BE2C (cell line): Measurements from ENCODE around the gene ECHS1.

Experiments used
- DNase-seq: peaks from one replicate; pipeline ENCODE4 v3.0.0-alpha.2; 2020
- H3K27me3 ChIP-seq: fragments of 250-450 bp; sonication (Bioruptor Pico); 2 replicates; pipeline ENCODE4 v1.5.1; 2020; ENCODE audit warnings: mild to moderate bottlenecking
- H3K36me3 ChIP-seq: fragments of 250-450 bp; sonication (Bioruptor Pico); 2 replicates; pipeline ENCODE4 v1.5.1; 2020; ENCODE audit warnings: mild to moderate bottlenecking
- H3K4me1 ChIP-seq: fragments of 250-450 bp; sonication (Bioruptor Pico); 2 replicates; pipeline ENCODE4 v1.5.1; 2020
- H3K4me3 ChIP-seq: 2 replicates; pipeline ENCODE4 v1.5.1; 2011; ENCODE audit warnings: low read depth, low read length
- H3K9me3 ChIP-seq: fragments of 250-450 bp; sonication (Bioruptor Pico); 2 replicates; pipeline ENCODE4 v1.5.1; 2020
- TF ChIP-seq, protein P1 (sequence below): IDR thresholded peaks from 2 replicates; pipeline ENCODE4 v1.5.1; 2012; ENCODE audit warnings: mild to moderate bottlenecking, low read depth, low read length

The ECHS1 gene

GRCh38 chr10:133329491-133330202, 43.5 kb downstream of the ECHS1 start:
- Histone ChIP-seq H3K9me3 (no peaks in the 10 kb centered on the region), H3K4me3 (peak overlapping the region; percentile 24; the same call in 1 of the 2 replicates), H3K36me3 (no peaks in the 10 kb centered on the region), H3K27me3 (peaks cover 40% of the 10 kb centered on the region), H3K4me1 (no peaks in the 10 kb centered on the region)
- TF ChIP-seq, protein P1, sequence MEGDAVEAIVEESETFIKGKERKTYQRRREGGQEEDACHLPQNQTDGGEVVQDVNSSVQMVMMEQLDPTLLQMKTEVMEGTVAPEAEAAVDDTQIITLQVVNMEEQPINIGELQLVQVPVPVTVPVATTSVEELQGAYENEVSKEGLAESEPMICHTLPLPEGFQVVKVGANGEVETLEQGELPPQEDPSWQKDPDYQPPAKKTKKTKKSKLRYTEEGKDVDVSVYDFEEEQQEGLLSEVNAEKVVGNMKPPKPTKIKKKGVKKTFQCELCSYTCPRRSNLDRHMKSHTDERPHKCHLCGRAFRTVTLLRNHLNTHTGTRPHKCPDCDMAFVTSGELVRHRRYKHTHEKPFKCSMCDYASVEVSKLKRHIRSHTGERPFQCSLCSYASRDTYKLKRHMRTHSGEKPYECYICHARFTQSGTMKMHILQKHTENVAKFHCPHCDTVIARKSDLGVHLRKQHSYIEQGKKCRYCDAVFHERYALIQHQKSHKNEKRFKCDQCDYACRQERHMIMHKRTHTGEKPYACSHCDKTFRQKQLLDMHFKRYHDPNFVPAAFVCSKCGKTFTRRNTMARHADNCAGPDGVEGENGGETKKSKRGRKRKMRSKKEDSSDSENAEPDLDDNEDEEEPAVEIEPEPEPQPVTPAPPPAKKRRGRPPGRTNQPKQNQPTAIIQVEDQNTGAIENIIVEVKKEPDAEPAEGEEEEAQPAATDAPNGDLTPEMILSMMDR = peak; percentile 87
- DNase-seq = peak; percentile 89

DNA sequence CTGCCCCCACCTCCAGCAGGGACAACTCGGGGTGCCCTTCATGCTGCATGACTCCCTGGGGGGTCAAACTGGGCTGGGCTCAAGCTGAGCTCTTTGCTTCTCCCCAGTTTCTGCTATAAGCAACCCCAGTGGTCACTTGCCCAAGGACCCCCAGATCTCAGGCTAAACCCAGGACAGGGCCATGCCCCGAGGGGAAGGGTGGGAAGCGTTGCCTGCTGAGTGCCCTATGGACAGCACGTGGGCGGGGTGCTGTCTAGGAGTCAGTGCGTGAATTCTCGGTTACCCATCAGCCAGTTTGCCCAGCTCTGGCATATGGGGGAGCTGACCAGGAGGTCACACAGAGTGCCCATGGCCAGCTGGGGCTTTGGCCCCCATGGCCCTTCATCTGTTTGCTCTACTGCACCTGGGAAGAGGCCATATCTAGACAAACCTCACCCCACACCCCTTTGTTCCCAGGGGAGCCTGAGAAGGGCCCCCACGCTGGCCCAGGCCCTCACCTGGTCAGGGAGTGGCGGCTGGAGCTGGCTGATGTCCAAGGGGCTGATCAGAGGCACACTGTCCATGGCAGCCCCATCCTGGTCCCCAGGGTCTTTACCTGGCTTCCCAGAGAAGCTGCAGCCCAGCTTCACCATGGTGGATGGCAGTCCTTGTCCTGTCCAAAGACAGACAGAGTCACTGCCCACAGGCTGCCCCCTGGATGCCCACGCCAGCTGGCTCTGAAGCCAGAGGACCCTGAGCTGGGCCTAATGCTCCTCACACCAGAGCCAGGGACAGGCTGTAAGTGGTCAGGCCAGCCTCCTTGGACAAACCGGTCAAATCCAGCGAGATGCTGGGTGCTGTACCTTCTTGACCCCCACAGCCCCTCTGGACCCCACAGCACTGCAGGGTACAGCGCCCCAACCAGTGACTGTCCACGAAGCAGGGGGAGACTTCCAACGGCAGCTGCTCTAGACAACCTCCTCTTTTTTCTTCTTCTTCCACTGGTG, 44.5 kb downstream of the ECHS1 start:
- Histone ChIP-seq H3K4me1 (no peaks in the 10 kb centered on the region), H3K9me3 (no peaks in the 10 kb centered on the region), H3K4me3 (no peak overlapping the region), H3K36me3 (no peaks in the 10 kb centered on the region), H3K27me3 (peaks cover 37% of the 10 kb centered on the region)
- no peak for DNase-seq
- TF ChIP-seq, protein P1 = no peak

- peaks cover 36% of the 10 kb centered on the region for H3K27me3 ChIP-seq
- no peaks in the 10 kb centered on the region for H3K9me3 ChIP-seq
- TF ChIP-seq, protein P1 = no peak
- H3K4me1 ChIP-seq = no peaks in the 10 kb centered on the region
- no peaks in the 10 kb centered on the region for H3K36me3 ChIP-seq
- no peak for DNase-seq
- no peak overlapping the region for H3K4me3 ChIP-seq
Measured at GRCh38 chr10:133327651-133328357, 45.4 kb downstream of the ECHS1 start.

DNA sequence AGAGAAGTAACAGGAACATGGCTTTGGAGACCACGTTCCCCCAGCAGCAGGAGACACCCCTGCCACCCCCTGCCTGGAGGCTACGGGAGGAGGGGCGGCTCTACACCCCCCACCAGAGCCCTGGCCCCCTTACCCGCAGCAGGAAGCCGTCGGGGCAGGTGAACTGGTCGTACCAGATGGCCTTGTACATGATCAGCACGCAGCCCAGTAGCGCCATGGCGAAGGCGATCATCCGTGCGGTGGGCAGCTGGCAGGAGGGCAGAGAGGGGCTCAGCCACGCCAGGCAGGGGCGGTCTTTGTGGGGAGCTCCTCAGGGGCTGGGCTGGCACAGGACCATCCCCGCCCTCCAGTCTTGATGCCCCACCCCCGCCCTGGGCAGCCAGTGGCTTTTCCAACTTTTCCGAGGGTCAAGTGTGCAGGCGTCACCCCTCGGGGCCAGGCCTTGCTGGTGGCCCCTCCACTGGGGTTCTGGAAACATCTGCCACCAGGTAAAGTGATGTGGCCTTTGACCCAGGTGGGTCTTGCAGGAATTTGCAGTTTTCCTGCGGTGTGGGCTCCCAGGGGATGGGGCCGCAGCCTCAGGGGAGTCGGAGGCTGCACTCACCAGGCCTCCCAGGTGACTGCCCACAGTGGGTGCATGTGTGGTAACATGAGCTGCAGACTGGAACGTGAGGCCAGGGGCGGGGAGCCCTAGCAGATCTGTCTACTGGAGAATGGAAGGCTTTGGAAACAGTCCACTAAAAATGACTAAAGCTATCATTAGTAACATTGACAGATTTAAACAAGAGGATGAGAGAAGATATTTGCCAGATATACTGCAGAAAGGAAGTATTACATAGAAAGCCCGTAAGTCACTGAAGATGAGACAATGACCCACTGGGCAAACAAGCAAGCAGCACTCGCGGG, 46.2 kb downstream of the ECHS1 start:
- H3K4me3 ChIP-seq = no peak overlapping the region
- H3K27me3 ChIP-seq = peaks cover 28% of the 10 kb centered on the region
- H3K36me3 ChIP-seq = no peaks in the 10 kb centered on the region
- TF ChIP-seq, protein P1 = no peak
- no peak for DNase-seq
- H3K9me3 ChIP-seq = no peaks in the 10 kb centered on the region
- no peaks in the 10 kb centered on the region for H3K4me1 ChIP-seq

GRCh38 chr10:133326223-133326551, 47.0 kb downstream of the ECHS1 start:
- H3K4me3 ChIP-seq = peak overlapping the region; percentile 57
- no peaks in the 10 kb centered on the region for H3K36me3 ChIP-seq
- TF ChIP-seq, protein P1 = no peak
- H3K27me3 ChIP-seq = peaks cover 19% of the 10 kb centered on the region
- H3K4me1 ChIP-seq = no peaks in the 10 kb centered on the region
- H3K9me3 ChIP-seq = no peaks in the 10 kb centered on the region
- no peak for DNase-seq
